ENCODE measurements around the gene MAPK8IP3. TPM values are rescaled to one million over a fixed set of nuclear protein-coding genes. Genes with fewer than 3 reads are reported as not detected.

Gene MAPK8IP3
- total RNA-seq, 1 donor from 2014 or later = 37.5 TPM

DNA sequence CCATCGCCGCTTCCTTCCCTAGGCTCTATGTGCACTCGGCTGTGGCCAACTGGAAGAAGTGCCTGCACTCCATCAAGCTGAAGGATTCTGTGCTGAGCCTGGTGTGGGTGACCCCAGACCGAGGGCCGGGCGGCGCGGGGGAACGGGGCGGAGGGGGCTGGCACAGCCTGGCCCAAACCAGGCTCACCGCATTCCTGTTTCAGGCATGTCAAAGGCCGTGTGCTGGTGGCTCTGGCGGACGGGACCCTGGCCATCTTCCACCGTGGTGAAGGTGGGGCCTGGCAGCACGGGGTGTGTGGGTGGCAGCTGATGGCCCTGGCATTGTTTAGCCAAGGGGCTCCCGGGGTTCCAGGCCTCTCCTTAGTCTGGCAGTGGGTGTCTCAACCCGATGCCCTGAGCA, 60.7 kb downstream of the MAPK8IP3 start:
- TF ChIP-seq, protein P1, sequence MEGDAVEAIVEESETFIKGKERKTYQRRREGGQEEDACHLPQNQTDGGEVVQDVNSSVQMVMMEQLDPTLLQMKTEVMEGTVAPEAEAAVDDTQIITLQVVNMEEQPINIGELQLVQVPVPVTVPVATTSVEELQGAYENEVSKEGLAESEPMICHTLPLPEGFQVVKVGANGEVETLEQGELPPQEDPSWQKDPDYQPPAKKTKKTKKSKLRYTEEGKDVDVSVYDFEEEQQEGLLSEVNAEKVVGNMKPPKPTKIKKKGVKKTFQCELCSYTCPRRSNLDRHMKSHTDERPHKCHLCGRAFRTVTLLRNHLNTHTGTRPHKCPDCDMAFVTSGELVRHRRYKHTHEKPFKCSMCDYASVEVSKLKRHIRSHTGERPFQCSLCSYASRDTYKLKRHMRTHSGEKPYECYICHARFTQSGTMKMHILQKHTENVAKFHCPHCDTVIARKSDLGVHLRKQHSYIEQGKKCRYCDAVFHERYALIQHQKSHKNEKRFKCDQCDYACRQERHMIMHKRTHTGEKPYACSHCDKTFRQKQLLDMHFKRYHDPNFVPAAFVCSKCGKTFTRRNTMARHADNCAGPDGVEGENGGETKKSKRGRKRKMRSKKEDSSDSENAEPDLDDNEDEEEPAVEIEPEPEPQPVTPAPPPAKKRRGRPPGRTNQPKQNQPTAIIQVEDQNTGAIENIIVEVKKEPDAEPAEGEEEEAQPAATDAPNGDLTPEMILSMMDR (conservative IDR thresholded peaks at IDR 0.05; ENCODE audit: low read depth, low read length) = no peak
- no peak overlapping the region for H3K4me3 ChIP-seq (ENCODE audit: low read depth, low read length)
- no peak for DNase-seq (ENCODE audit: low read depth)

- H3K4me3 ChIP-seq (ENCODE audit: low read depth, low read length) = no peak overlapping the region
- no peak for DNase-seq (ENCODE audit: low read depth)
- TF ChIP-seq, protein P1 (conservative IDR thresholded peaks at IDR 0.05; ENCODE audit: low read depth, low read length) = no peak
Observed at GRCh38 chr16:1767116-1767994, 61.4 kb downstream of the MAPK8IP3 start.

- DNase-seq (ENCODE audit: low read depth) = no peak
- no peak overlapping the region for H3K4me3 ChIP-seq (ENCODE audit: low read depth, low read length)
- TF ChIP-seq, protein P1 (conservative IDR thresholded peaks at IDR 0.05; ENCODE audit: low read depth, low read length) = no peak
Observed at GRCh38 chr16:1768061-1768766, 62.2 kb downstream of the MAPK8IP3 start.

- H3K4me3 ChIP-seq (ENCODE audit: low read depth, low read length) = no peak overlapping the region
- TF ChIP-seq, protein P1 (conservative IDR thresholded peaks at IDR 0.05; ENCODE audit: low read depth, low read length) = no peak
- no peak for DNase-seq (ENCODE audit: low read depth)
Observed at GRCh38 chr16:1768767-1769401, 62.9 kb downstream of the MAPK8IP3 start.

GRCh38 chr16:1769402-1770300, 63.7 kb downstream of the MAPK8IP3 start:
- TF ChIP-seq, protein P1 (conservative IDR thresholded peaks at IDR 0.05; ENCODE audit: low read depth, low read length) = no peak
- DNase-seq (ENCODE audit: low read depth) = no peak
- no peak overlapping the region for H3K4me3 ChIP-seq (ENCODE audit: low read depth, low read length)

Measured in epithelial cell of proximal tubule (primary cell).